Spinal cord (tissue), 10 donors: ENCODE data around the gene ACMSD. TPM values are rescaled to one million over a fixed set of nuclear protein-coding genes. Genes with fewer than 3 reads are reported as not detected.
"Not testable (repeated sequence)": the region's sequence is repeated elsewhere in the genome, so short reads cannot be mapped to it uniquely, and the experiment has no call there.

Experiments used
- DNase-seq, 6 donors: peaks; one replicate each; pipeline versions ENCODE4 v3.0.0 to v3.0.0-alpha.2; 2013 to 2015; ENCODE audit warnings: low spot score in 6 of 6, low read depth in 4 of 6
- H3K27ac ChIP-seq: one replicate; pipeline ENCODE4 v1.5.1; 2013; ENCODE audit warnings: low read depth, low read length, control low read depth
- H3K27me3 ChIP-seq: one replicate; pipeline ENCODE4 v1.6.1; 2013; ENCODE audit warnings: low read length; ENCODE audit not compliant: control insufficient read depth, insufficient read depth
- H3K36me3 ChIP-seq: one replicate; pipeline ENCODE4 v1.6.1; 2013; ENCODE audit warnings: low read length; ENCODE audit not compliant: control insufficient read depth, insufficient read depth
- H3K4me1 ChIP-seq: one replicate; pipeline ENCODE4 v1.6.1; 2013; ENCODE audit warnings: low read length; ENCODE audit not compliant: control insufficient read depth, insufficient read depth
- H3K4me3 ChIP-seq: one replicate; pipeline ENCODE4 v1.5.1; 2013; ENCODE audit warnings: low read depth, low read length, control low read depth
- H3K9me3 ChIP-seq: one replicate; pipeline ENCODE4 v1.6.1; 2013; ENCODE audit warnings: low read length; ENCODE audit not compliant: control insufficient read depth, insufficient read depth
- WGBS: methylation state at CpG from one replicate; pipeline ENCODE4 v1.1.5; 2013; ENCODE audit warnings: missing lambda C conversion rate; ENCODE audit not compliant: insufficient coverage; 5-methylcytosine and 5-hydroxymethylcytosine counted together
- polyA plus RNA-seq, 2 donors: library from polyadenylated mRNA; unstranded; fragments of 120-200 nt; gene quantifications; one replicate each; pipeline ENCODE4 v1.2.1, GENCODE V29; 2013; ENCODE audit not compliant: insufficient read length in 2 of 2
- total RNA-seq, 2 donors: library from RNA; depleted of rRNA in 1 of 2; stranded (reverse); fragments of 120-200 nt in 1 of 2; fragments of >200 nt in 1 of 2; gene quantifications; one replicate each; pipeline versions ENCODE4 v1.2.3 to v1.2.4, GENCODE V29; 2013 to 2014
- donor health status: healthy.

Gene ACMSD
- total and polyA plus RNA-seq, 4 donors = 0.40 to 1.1 TPM; not detected in 2

GRCh38 chr2:134892282-134893035, 54.0 kb downstream of the ACMSD start:
- no peak for DNase-seq
- no CpG with 5 or more reads among the region's 1 CpG for WGBS
- H3K9me3 ChIP-seq = no peaks in the 10 kb centered on the region

GRCh38 chr2:134897932-134898331, 59.5 kb downstream of the ACMSD start:
- Histone ChIP-seq H3K4me1 (no peaks in the 10 kb centered on the region), H3K36me3 (no peaks in the 10 kb centered on the region), H3K27me3 (no peaks in the 10 kb centered on the region), H3K9me3 (no peaks in the 10 kb centered on the region), H3K4me3 (no peak overlapping the region), H3K27ac (no peak overlapping the region)
- peak in 2 of 6 donors; percentile 28 to 62 for DNase-seq

More at GRCh38 chr2:134892282-134893035, 54.0 kb downstream of the ACMSD start:
- Histone ChIP-seq H3K36me3 (no peaks in the 10 kb centered on the region), H3K27me3 (no peaks in the 10 kb centered on the region), H3K27ac (no peak overlapping the region), H3K4me3 (no peak overlapping the region), H3K4me1 (no peaks in the 10 kb centered on the region)

- no peaks in the 10 kb centered on the region for H3K9me3 ChIP-seq
- H3K4me3 ChIP-seq = no peak overlapping the region
- H3K4me1 ChIP-seq = no peaks in the 10 kb centered on the region
- H3K27me3 ChIP-seq = no peaks in the 10 kb centered on the region
- no peaks in the 10 kb centered on the region for H3K36me3 ChIP-seq
- no peak for DNase-seq
- H3K27ac ChIP-seq = no peak overlapping the region
Observed at GRCh38 chr2:134899204-134899603, 60.8 kb downstream of the ACMSD start.

- Histone ChIP-seq H3K36me3 (no peaks in the 10 kb centered on the region), H3K4me1 (no peaks in the 10 kb centered on the region), H3K9me3 (no peaks in the 10 kb centered on the region), H3K4me3 (no peak overlapping the region), H3K27ac (no peak overlapping the region), H3K27me3 (no peaks in the 10 kb centered on the region)
- DNase-seq = no peak
- no CpG with 5 or more reads among the region's 1 CpG for WGBS
Observed at GRCh38 chr2:134900151-134900550, 61.7 kb downstream of the ACMSD start.

- 98% methylated on average over 10 of the region's 13 CpGs for whole genome bisulfite sequencing
- H3K36me3 ChIP-seq, H3K9me3 ChIP-seq, H3K4me1 ChIP-seq, H3K27me3 ChIP-seq, H3K4me3 ChIP-seq, H3K27ac ChIP-seq, DNase-seq: not testable (repeated sequence)
Observed at GRCh38 chr2:134903701-134904100, 65.3 kb downstream of the ACMSD start.

GRCh38 chr2:134905168-134905567, 66.8 kb downstream of the ACMSD start:
- no peak overlapping the region for H3K4me3 ChIP-seq
- H3K4me1 ChIP-seq = no peaks in the 10 kb centered on the region
- H3K9me3 ChIP-seq = peaks cover 6% of the 10 kb centered on the region
- 100% methylated on average over 2 of the region's 2 CpGs for WGBS
- H3K27me3 ChIP-seq = no peaks in the 10 kb centered on the region
- no peak for DNase-seq
- no peak overlapping the region for H3K27ac ChIP-seq
- H3K36me3 ChIP-seq = no peaks in the 10 kb centered on the region

- 100% methylated on average over 1 of the region's 2 CpGs for WGBS
Observed at GRCh38 chr2:134906726-134907125, 68.3 kb downstream of the ACMSD start.

GRCh38 chr2:134907441-134908116, 69.2 kb downstream of the ACMSD start:
- not testable (repeated sequence) for H3K9me3 ChIP-seq, H3K36me3 ChIP-seq, H3K4me1 ChIP-seq, H3K27ac ChIP-seq, DNase-seq, H3K27me3 ChIP-seq, H3K4me3 ChIP-seq
- WGBS = no CpG with 5 or more reads among the region's 1 CpG

More at GRCh38 chr2:134906726-134907125, 68.3 kb downstream of the ACMSD start:
- Histone ChIP-seq H3K27me3 (no peaks in the 10 kb centered on the region), H3K27ac (no peak overlapping the region), H3K4me1 (no peaks in the 10 kb centered on the region), H3K9me3 (peaks cover 6% of the 10 kb centered on the region), H3K4me3 (no peak overlapping the region), H3K36me3 (no peaks in the 10 kb centered on the region)
- no peak for DNase-seq

- no CpG with 5 or more reads among the region's 2 CpGs for WGBS
- Histone ChIP-seq H3K27me3 (no peaks in the 10 kb centered on the region), H3K4me1 (no peaks in the 10 kb centered on the region), H3K9me3 (peaks cover 6% of the 10 kb centered on the region), H3K27ac (no peak overlapping the region), H3K4me3 (no peak overlapping the region), H3K36me3 (no peaks in the 10 kb centered on the region)
- DNase-seq = no peak
Observed at GRCh38 chr2:134910763-134911399, 72.5 kb downstream of the ACMSD start.
